H9 (cell line): ENCODE results near the gene SLC11A1. TPM values are rescaled to one million over a fixed set of nuclear protein-coding genes. Genes with fewer than 3 reads are reported as not detected.

Experiments used
- DNase-seq: peaks from one replicate; pipeline ENCODE4 v3.0.0-alpha.2; 2017
- H2AFZ ChIP-seq: one replicate; pipeline ENCODE4 v1.6.1; 2013; ENCODE audit warnings: mild to moderate bottlenecking, low read length, control low read depth, moderate library complexity
- H2AK5ac ChIP-seq: 2 replicates; pipeline ENCODE4 v1.6.1; 2013; ENCODE audit warnings: low read length, control low read depth, mixed read lengths; ENCODE audit not compliant: insufficient read length
- H2BK120ac ChIP-seq: one replicate; pipeline ENCODE4 v1.6.1; 2013; ENCODE audit warnings: low read depth, mild to moderate bottlenecking, low read length, control low read depth, inconsistent platforms; ENCODE audit not compliant: poor library complexity, severe bottlenecking
- H2BK12ac ChIP-seq: 2 replicates; pipeline ENCODE4 v1.6.1; 2013; ENCODE audit warnings: low read length, control low read depth, mixed read lengths, low read depth; ENCODE audit not compliant: insufficient read length
- H2BK15ac ChIP-seq: 2 replicates; pipeline ENCODE4 v1.6.1; 2013; ENCODE audit warnings: low read depth, low read length, control low read depth
- H2BK20ac ChIP-seq: one replicate; pipeline ENCODE4 v1.6.1; 2013; ENCODE audit warnings: low read depth, mild to moderate bottlenecking, low read length, control low read depth, inconsistent platforms; ENCODE audit not compliant: poor library complexity, severe bottlenecking
- H2BK5ac ChIP-seq: 2 replicates; pipeline ENCODE4 v1.6.1; 2013; ENCODE audit warnings: low read length, control low read depth, mixed read lengths; ENCODE audit not compliant: insufficient read length
- H3K14ac ChIP-seq: 2 replicates; pipeline ENCODE4 v1.6.1; 2013; ENCODE audit warnings: low read length, control low read depth; ENCODE audit not compliant: insufficient read depth
- H3K18ac ChIP-seq: 2 replicates; pipeline ENCODE4 v1.6.1; 2013; ENCODE audit warnings: low read depth, mild to moderate bottlenecking, mixed read lengths, low read length, control low read depth; ENCODE audit not compliant: insufficient read length
- H3K23ac ChIP-seq: 2 replicates; pipeline ENCODE4 v1.6.1; 2013; ENCODE audit warnings: low read length, control low read depth, mixed read lengths, low read depth; ENCODE audit not compliant: insufficient read length
- H3K23me2 ChIP-seq: 2 replicates; pipeline ENCODE4 v1.6.1; 2013; ENCODE audit warnings: low read depth, mild to moderate bottlenecking, mixed read lengths, low read length, control low read depth; ENCODE audit not compliant: insufficient read length, poor library complexity, severe bottlenecking
- H3K27ac ChIP-seq: 2 replicates; pipeline ENCODE4 v1.5.1; 2013; ENCODE audit warnings: low read length, control low read depth, mixed read lengths, low read depth; ENCODE audit not compliant: insufficient read length
- H3K27me3 ChIP-seq: 2 replicates; pipeline ENCODE4 v1.6.1; 2013; ENCODE audit warnings: low read length, control low read depth, inconsistent platforms; ENCODE audit not compliant: insufficient read depth
- H3K4ac ChIP-seq: 2 replicates; pipeline ENCODE4 v1.6.1; 2013; ENCODE audit warnings: low read depth, mild to moderate bottlenecking, control low read depth, inconsistent platforms, low read length, moderate library complexity
- H3K4me1 ChIP-seq: 2 replicates; pipeline ENCODE4 v1.6.1; 2013; ENCODE audit warnings: low read length, control low read depth, inconsistent platforms; ENCODE audit not compliant: insufficient read depth
- H3K4me2 ChIP-seq: 2 replicates; pipeline ENCODE4 v1.6.1; 2013; ENCODE audit warnings: low read length, control low read depth, mixed read lengths; ENCODE audit not compliant: insufficient read length, insufficient read depth
- H3K56ac ChIP-seq: 2 replicates; pipeline ENCODE4 v1.6.1; 2013; ENCODE audit warnings: low read depth, mild to moderate bottlenecking, mixed read lengths, low read length, control low read depth; ENCODE audit not compliant: insufficient read length
- H3K79me1 ChIP-seq: 2 replicates; pipeline ENCODE4 v1.6.1; 2013; ENCODE audit warnings: low read depth, mild to moderate bottlenecking, moderate library complexity, low read length, control low read depth, inconsistent platforms; ENCODE audit not compliant: insufficient read depth, poor library complexity, severe bottlenecking
- H3K79me2 ChIP-seq: 2 replicates; pipeline ENCODE4 v1.6.1; 2013; ENCODE audit warnings: low read length, control low read depth, inconsistent platforms; ENCODE audit not compliant: insufficient read depth
- H3K9ac ChIP-seq: 2 replicates; pipeline ENCODE4 v1.6.1; 2013; ENCODE audit warnings: low read length, control low read depth, mixed read lengths; ENCODE audit not compliant: insufficient read length; ENCODE audit errors: extremely low read depth
- H3K9me3 ChIP-seq: one replicate; pipeline ENCODE4 v1.6.1; 2013; ENCODE audit warnings: low read depth, low read length, inconsistent platforms; ENCODE audit not compliant: control insufficient read depth
- H3T11ph ChIP-seq: one replicate; pipeline ENCODE4 v1.6.1; 2013; ENCODE audit warnings: mild to moderate bottlenecking, low read length, control low read depth, inconsistent platforms
- H4K20me1 ChIP-seq: one replicate; pipeline ENCODE4 v1.6.1; 2013; ENCODE audit not compliant: control insufficient read depth, insufficient read length, insufficient read depth
- H4K5ac ChIP-seq: 2 replicates; pipeline ENCODE4 v1.6.1; 2013; ENCODE audit warnings: low read depth, mild to moderate bottlenecking, mixed read lengths, low read length, control low read depth; ENCODE audit not compliant: insufficient read length
- H4K8ac ChIP-seq: replicated peaks from 2 replicates; pipeline ENCODE4 v1.6.1; 2013; ENCODE audit warnings: low read length, control low read depth, mixed read lengths, low read depth; ENCODE audit not compliant: insufficient read length
- H4K91ac ChIP-seq: 2 replicates; pipeline ENCODE4 v1.6.1; 2013; ENCODE audit warnings: low read depth, mild to moderate bottlenecking, moderate library complexity, mixed read lengths, low read length, control low read depth; ENCODE audit not compliant: insufficient read length
- H3K27ac Mint-ChIP-seq, 3 experiments: 2 replicates in 2 of 3; 3 replicates in 1 of 3; pipeline ENCODE4 v1.8.0; 2020 to 2021; ENCODE audit warnings: mixed read lengths in 3 of 3, mild to moderate bottlenecking in 1 of 3, moderate library complexity in 1 of 3
- H3K27me3 Mint-ChIP-seq: 2 replicates; pipeline ENCODE4 v1.8.0; 2021; ENCODE audit warnings: low read depth, mild to moderate bottlenecking, moderate library complexity, mixed read lengths
- H3K36me3 Mint-ChIP-seq, 3 experiments: 2 replicates in 2 of 3; 3 replicates in 1 of 3; pipeline ENCODE4 v1.8.0; 2020 to 2021; ENCODE audit warnings: low read depth in 3 of 3, mixed read lengths in 3 of 3; ENCODE audit not compliant: insufficient read depth in 1 of 3
- H3K4me1 Mint-ChIP-seq, 2 experiments: 2 replicates each; pipeline ENCODE4 v1.8.0; 2020; ENCODE audit warnings: mixed read lengths in 2 of 2
- H3K4me3 Mint-ChIP-seq, 2 experiments: 2 replicates in 1 of 2; 3 replicates in 1 of 2; pipeline ENCODE4 v1.8.0; 2020 to 2021; ENCODE audit warnings: mild to moderate bottlenecking in 2 of 2, mixed read lengths in 2 of 2, moderate library complexity in 1 of 2
- H3K9me3 Mint-ChIP-seq, 2 experiments: 2 replicates in 1 of 2; 3 replicates in 1 of 2; pipeline ENCODE4 v1.8.0; 2020; ENCODE audit warnings: mild to moderate bottlenecking in 2 of 2, mixed read lengths in 2 of 2, moderate library complexity in 1 of 2
- CTCF ChIP-seq: fragments of 200-600 bp; sonication (generic); conservative IDR thresholded peaks from 3 replicates; pipeline ENCODE4 v1.8.0; 2021; ENCODE audit warnings: antibody characterized with exemption, mild to moderate bottlenecking
- WGBS: extraction: QIAGEN DNeasy Blood & Tissue Kit; methylation state at CpG from one replicate; pipeline ENCODE4 v1.1.7; 2013; ENCODE audit warnings: missing lambda C conversion rate, low lambda C conversion rate, mixed read lengths; ENCODE audit not compliant: insufficient read length; ENCODE audit errors: extremely low coverage; 5-methylcytosine and 5-hydroxymethylcytosine counted together
- total RNA-seq: library from RNA; stranded (reverse); gene quantifications from 2 replicates; pipeline ENCODE4 v1.2.1, GENCODE V29; 2021

Gene SLC11A1
- total RNA-seq, 1 experiment from 2014 or later, result 0.11 TPM

- Histone ChIP-seq H2BK120ac (no peak overlapping the region), H4K91ac (no peak overlapping the region), H2BK15ac (no peak overlapping the region), H3K18ac (no peak overlapping the region), H3K23me2 (peaks cover 30% of the 10 kb centered on the region), H2AK5ac (no peak overlapping the region), H3K27me3 (peaks cover 13% of the 10 kb centered on the region), H3K9me3 (no peaks in the 10 kb centered on the region), H3K23ac (no peak overlapping the region), H3T11ph (no peak overlapping the region), H2BK20ac (no peak overlapping the region), H3K4me2 (no peak overlapping the region), H4K20me1 (no peaks in the 10 kb centered on the region), H3K79me1 (no peaks in the 10 kb centered on the region), H2BK5ac (no peak overlapping the region), H4K8ac (no peak overlapping the region), H3K4ac (no peak overlapping the region), H3K4me1 (peaks cover 4% of the 10 kb centered on the region; the same call in 1 of the 2 replicates), H2AFZ (no peak overlapping the region), H2BK12ac (no peak overlapping the region), H3K79me2 (no peaks in the 10 kb centered on the region), H3K27ac (no peak overlapping the region), H3K14ac (no peak overlapping the region; the same call in 1 of the 2 replicates), H3K9ac (no peak overlapping the region), H3K56ac (no peak overlapping the region), H4K5ac (no peak overlapping the region)
- Mint-ChIP-seq H3K4me1 (peaks cover 23 to 29% of the 10 kb centered on the region in 2 experiments), H3K27me3 (peaks cover 16% of the 10 kb centered on the region), H3K27ac (no peak overlapping the region; a peak in 1 of 7 replicates), H3K36me3 (peaks cover 4 to 25% (median 22%) of the 10 kb centered on the region in 3 experiments; a peak in 6 of 7 replicates), H3K9me3 (no peaks in the 10 kb centered on the region), H3K4me3 (no peak overlapping the region; a peak in 2 of 5 replicates)
- DNase-seq, result no peak
- TF ChIP-seq CTCF, result no peak
- no CpG with 5 or more reads among the region's 8 CpGs for WGBS
These were observed 20.4 kb downstream of the SLC11A1 start for GRCh38 chr2:218402491-218402901.
